ENCODE measurements around the gene TSPAN17.

TSPAN17 gene

DNA sequence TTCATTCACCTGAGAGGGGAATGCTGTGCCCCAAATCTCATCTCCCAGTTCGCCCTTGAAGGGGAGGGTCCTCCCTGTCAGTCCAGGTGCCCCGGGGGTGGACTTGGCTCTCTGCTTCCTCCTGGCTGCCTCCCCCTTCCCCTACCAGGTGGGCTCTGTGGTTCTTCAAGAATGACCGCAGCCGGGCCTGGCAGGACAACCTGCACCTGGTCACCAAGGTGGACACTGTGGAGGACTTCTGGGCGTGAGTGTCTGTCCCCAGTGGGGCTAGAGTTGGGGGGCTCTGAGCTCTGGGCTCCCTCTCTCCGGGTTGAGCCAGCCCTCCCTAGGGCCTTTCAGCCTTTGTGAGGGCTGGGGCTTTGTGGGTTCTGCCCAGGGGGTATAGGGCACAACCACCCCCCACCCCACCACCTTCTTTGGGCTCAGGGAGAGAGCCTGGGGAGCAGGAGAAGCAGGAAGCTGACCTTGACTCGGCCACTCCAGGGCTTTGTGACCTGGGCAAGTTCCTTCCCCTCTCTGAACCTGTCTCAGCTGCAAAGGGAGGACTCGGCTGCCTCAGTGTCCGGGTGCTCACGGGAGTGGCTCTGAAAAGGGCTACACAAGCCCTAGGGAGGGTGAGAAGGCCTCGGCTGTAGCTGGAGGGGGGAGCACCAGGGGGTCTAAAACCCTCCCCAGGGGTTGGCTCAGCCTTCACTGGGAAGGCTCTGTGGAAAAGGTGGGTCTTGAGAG lies 3.6 kb upstream of the TSPAN17 start:
- no peak for DNase-seq

DNA sequence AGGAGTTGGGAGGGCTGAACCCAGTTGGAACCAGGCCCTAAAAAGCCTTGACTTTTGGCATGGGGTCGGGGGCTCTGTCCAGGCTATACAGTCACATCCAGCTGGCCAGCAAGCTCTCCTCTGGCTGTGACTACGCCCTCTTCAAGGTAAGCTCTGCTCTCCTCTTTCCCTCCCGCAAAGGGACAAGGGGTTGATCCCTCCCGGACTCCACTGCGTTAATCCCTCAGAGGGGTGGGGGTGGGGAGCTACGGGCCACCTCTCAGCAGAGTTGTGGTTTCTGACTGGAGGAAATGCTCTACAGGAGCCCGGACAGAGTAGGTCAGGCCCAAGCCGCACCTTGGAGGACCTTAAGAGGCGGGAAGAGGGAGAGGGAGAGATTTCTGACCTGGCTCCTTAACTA lies 3.0 kb upstream of the TSPAN17 start:
- no peak for DNase-seq

DNA sequence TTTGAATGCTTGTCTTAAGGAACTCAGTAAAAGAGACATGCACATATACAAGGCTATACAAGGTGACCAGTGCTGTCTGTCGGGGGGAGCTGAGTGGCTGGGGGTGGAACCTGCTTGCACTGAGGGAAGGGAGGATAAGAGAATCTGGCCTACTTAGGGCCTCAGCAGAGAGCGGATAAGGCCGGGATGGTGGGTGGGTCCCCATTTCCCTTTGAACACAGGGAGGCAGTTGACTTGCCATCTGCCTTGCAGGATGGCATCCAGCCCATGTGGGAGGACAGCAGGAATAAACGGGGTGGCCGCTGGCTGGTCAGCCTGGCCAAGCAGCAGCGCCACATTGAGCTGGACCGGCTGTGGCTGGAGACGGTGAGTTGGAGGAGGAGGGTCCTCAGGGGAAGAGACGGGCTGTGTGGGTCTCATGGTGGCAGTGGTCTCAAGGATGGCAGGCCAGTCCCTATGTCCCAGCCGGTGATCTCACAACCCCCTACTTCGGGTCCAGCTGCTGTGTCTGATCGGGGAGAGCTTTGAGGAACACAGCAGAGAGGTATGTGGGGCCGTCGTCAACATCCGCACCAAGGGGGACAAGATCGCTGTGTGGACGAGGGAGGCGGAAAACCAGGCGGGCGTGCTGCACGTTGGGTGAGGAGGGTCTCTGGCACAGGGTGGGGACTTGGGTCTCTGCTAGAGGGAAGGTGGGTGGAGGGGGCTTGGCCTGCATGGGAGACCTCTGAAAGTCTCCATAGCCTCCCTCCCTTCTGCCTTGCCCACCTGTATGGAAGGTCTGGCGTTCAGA lies 2.2 kb upstream of the TSPAN17 start:
- no peak for DNase-seq

DNA sequence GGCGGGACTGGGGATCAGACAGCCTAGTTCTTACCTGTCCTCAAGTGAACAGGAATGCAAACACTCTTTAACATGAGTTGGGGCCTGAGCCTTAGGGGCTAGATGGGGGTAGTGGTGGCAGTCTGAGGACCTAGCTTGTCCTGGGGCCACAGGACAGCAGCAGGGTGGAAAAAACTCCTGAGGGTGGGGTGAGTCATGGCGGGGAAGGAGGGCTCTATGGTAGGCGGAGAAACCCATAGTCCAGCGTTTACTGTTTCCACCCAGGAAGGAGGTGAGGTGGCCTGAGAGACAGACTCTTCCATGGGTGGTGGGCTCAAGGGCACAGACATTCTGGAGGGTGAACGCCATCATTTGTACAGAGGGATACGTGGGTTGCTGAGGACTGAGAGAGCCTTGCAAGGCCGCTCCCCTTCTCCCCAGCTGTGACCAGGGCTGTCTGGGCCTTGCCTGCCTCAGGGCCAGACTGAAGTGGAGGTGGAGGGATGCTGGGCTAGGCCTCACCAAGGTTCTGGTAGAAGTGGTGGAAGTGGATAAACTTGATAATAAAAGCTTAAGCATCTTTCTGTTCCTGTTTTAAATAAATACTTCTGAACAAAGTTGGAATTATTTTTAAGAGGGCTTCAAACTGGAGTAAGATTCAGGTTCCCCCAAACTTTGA lies 1.1 kb upstream of the TSPAN17 start:
- no peak for DNase-seq

DNA sequence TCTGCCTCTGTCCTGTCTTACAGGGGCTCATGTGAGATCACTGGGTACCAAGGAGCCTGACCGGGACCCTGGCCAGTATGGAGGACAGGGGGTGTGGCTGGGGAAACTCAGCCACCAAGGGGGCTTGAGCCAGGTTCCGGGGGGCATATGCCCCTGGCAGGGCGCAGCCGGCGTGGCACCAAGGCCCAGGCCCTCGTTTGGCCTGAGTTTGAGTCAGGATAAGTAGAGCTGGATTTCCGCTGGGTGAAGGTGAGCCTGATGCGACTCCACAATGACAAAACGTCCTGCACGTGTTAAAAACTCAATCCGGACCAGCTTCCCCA lies 616 bp upstream of the TSPAN17 start:
- no peak for DNase-seq

DNA sequence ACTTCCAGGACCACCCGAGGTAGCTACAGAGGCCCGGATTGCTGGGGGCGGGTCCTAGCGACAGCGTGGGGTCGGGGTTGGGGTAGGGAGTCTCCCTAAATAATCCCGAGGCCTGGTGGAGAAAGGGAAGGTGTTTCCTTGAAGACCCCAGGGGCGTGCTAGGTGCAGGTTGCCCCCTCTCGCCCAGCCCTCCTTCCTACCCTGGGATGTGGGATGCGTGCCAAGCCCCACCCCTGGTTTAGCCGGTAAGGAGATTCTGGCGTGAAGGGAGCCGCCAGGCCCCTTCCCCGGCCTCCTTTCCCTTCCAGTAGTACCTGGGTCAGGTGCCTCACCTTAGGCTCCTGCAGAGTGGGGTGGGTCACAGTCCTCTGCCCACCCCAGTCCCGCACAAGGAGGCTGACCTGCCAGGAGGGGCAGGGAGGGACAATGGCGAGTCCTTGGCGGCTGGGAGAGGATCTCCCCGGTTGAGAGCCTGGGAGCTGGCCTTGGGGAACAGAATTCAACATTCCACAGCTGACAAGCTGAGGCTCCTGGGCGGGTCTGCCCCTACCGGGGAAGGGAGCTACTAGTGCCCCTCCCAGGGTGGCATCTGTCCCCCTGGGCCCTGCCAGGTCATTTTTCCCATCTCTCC lies 674 bp downstream of the TSPAN17 start:
- DNase-seq: no peak

DNA sequence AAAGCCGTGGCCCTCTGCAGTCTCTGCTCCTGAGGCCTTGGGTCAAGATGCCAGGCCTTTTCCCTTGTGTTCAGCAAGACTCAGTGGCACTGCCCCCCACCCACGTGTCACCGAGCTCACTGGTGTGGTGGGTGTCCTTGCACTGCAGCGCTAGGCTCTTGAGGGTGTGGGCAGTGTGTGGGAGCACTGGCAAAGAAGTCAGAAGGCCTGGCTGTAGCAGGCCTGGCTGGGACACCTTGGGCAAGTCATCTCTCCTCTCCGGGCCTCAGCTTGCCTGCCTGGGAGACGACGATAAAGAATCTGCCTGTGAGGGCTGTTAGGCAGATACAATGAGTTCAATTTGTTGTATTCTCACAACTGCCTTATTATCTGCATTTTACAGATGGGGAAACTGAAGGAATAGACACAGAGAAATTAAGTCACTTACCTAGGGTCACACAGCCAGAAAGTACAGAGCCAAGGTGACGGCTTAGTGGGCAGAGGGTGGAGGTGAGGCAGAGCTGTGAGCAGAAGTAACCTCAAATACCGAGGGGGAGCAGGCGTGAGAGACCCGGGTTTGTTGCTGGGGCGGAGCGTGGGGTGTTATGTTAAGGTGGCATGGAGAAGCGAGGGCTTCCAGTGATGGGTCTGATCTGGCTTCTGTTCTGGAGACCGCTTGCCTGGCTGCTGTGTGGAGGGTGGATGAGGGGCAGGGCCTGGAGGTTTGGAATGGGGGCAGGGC lies 1.4 kb downstream of the TSPAN17 start:
- DNase-seq: peak; percentile 46

DNA sequence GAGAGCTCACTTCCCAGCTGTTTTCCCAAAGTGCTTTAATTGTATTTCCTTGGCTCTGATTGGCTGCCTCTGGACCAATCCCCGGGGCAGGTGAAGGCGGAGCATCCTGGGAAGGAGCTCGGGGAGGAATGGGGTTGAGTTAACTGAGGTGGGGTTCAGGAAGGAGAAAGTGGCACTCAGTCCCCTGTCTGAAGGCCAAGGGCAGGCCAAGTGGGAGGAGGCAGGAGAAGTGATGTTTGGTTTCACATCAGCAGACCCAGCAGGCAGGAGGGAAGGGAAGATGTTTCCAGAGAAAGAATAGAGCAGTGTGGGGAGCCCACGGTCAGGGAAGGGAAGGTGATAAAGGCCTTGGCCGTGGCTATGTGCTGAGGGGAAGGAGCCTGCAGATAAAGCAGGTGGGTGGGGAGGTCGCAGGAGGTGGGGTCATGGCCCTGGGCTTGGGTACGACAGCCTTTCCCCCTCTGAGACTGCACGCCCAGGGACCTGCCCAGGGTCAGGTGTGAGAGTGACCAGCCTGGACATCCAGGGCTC lies 3.1 kb downstream of the TSPAN17 start:
- DNase-seq: no peak

DNA sequence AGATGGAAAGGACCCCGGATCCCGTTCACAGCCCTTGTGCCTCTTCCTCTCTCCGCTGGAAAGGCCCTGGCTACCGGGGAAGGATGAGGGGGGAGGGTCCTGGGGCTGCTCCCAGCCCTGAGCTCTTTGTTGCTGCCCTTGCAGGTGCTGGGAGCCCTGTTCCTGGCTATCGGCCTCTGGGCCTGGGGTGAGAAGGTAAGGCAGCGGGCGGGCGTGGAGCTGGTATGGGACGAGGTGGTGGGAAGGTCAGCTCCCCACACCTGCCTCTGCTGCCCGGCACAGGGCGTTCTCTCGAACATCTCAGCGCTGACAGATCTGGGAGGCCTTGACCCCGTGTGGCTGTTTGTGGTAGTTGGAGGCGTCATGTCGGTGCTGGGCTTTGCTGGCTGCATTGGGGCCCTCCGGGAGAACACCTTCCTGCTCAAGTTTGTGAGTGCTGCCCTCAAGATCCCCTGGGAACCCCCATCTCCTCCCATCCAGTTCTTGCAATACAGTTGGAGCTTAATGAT lies 4.2 kb downstream of the TSPAN17 start:
- no peak for DNase-seq

DNA sequence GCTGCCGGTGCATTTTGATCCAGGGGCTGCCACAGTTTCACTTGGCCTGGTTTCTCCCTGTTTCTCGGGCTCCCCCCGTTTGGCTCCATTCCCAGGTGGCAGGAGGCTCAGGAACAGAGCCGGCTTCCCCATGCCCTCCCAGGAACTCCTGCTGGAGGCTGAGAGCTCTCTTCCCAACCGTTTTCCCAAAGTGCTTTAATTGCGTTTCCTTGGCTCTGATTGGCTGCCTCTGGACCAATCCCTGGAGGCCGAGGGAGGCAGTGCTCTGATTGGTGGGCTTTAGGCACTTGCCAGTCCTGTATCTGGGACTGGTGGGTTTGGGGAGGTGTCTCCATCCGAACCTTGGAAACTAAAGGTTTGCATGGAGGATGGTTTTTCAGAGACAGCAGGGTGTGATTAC lies 4.9 kb downstream of the TSPAN17 start:
- DNase-seq: no peak

DNA sequence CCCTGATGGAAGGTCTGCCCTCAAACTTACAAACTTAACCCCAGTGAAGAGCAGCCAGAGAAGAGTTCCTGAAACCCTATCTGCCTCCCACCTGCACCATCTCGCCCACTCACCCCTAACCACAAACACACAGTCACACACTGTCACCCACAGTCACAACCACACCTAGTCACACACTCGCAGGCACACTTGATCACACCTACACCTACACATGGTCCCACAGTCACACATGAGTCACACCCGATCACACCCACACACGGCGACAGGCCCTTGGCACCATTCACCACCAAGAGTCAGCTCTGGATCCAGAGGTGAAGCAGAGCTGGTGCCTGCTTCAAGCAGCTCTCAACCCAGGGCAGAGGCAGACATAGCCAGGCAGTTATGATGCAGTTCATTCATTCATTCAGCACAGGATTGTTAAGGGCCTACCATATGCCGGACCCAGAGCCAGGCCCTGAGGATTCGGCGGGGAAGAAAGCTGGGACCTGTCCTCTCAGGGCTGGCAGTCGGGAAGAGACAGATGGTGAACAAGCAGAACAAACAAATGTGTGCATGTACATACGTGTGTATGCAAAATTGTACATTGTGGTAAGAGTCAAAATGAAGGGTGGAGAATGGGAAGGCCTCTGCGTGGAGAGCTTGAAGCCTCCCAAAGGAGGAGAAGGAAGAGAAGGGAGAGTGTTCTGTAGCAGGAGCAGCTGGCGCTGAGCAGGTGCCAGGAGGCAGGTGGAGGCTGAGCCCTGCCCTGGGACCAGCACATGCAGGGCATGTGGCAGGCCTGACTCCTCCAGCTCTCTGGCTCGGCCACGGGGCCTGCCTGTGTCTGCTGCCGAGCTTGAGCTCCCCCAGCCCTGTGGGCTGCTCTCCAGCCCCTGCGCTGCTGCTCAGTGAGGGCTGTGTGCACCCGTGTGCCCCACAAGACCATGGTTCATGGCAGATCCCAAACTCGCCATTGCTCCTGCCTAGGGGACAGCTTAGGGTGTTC lies 6.4 kb downstream of the TSPAN17 start:
- DNase-seq: peak; percentile 54

DNA sequence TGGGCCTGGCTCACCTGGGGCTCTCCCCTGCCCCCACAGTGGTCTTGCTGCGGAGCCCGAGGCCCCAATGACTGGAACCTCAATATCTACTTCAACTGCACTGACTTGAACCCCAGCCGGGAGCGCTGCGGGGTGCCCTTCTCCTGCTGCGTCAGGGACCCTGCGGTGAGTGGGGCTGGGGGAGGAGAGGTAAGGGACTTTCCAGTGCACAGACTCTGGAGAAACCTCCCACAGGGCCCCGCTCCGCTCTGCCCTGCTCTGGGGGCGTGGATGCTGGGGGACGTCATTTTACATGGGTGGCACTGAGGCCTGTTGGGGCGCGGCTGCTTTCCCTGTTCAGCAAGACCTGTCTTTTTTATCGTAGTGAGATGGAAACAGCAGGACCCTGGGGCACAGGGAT lies 7.6 kb downstream of the TSPAN17 start:
- DNase-seq: no peak

DNA sequence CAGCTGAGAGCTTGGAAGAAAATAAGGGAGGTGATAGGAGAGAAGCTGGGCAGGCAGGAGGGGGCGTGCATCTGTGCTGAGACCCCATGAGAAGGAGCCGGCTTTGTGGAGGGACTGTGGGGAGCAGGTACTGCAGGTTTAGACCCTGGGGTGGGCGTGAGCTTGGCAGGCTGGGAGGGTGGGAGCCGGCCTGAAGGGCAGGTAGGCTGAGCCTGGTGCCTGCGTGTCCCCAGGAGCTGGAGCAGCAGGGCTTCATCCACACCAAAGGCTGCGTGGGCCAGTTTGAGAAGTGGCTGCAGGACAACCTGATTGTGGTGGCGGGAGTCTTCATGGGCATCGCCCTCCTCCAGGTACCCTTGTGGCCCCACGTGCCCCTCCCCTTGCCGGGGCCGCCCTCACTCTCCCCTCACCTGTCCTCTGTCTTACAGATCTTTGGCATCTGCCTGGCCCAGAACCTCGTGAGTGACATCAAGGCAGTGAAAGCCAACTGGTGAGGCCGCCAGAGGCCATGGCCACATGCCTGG lies 9.2 kb downstream of the TSPAN17 start:
- no peak for DNase-seq

DNA sequence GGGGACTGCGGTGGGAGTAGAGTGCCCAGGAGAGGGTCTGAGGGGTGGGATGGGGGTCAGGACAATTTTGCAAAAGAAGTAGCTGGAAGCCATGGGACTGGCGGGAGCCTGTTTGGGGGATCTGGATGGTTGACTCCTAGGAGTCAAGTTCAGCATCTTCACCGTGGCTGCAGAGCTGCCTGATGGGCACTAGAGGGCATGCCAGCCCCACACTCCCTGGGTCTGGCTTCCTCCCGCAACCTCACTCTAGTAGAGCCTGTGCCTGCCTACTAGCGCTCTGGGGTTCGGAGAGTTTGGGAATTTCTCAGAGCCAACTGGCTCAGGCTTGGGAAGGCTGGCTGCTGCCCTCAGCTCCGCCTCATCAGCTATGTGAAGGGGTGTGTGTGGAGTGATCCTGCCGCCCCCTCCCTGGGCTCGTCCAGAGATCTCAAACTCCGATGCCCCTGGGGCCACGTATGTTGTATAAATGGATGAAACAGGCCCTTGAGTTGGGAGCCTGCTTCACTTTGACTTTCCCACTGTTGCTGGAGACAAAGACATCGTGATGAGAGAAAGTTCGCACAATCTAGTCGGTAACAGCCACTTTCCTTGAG lies 10.8 kb downstream of the TSPAN17 start:
- peak; percentile 63 for DNase-seq

DNA sequence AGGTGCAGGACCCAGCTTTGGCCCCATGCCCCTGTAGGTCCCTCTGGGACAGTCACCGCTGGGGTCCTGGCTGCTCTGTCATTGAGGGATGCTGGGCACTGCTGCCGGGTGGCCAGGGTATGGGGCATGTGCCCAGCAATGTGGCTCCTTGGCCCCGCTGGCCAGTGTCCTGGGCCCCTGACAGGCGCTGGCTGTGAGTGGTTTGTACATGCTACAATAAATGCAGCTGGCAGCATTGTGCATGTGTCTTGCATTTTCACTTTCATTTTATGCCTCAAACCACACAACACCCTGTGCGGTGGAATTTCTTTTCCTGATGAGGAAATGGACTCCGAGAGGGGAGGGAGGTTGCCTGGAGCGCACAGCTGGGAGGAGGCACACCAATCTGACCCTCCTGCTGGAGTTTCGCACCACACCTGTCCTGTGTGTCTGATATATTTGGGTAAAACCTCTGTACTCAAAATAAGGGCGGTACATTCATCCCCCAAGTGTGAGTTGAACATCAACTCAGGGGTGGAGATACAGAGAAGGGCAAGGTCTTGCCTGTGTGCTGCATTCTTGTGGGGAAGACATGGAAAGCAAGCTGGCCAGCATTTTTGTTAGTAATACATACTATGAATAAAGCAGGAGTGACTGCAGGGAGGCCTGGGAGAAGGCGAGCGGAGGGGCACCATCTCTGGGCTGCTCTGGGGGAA lies 11.7 kb downstream of the TSPAN17 start:
- no peak for DNase-seq

DNA sequence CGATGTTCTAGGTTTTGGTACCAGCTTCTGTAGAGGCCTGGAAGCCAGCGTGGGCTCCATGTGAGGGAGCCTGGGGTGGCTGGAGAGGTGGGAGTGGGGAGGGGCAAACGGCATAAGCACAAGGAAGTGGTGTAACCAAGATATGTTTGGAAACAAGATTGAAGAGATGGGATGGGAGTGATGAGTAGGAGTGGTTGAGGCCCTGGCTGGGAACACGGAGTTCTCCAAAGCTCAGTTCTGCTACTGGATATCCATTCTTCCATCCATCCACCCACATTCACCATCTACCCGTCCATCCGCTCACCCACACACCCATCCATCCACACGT lies 12.2 kb downstream of the TSPAN17 start:
- no peak for DNase-seq

DNA sequence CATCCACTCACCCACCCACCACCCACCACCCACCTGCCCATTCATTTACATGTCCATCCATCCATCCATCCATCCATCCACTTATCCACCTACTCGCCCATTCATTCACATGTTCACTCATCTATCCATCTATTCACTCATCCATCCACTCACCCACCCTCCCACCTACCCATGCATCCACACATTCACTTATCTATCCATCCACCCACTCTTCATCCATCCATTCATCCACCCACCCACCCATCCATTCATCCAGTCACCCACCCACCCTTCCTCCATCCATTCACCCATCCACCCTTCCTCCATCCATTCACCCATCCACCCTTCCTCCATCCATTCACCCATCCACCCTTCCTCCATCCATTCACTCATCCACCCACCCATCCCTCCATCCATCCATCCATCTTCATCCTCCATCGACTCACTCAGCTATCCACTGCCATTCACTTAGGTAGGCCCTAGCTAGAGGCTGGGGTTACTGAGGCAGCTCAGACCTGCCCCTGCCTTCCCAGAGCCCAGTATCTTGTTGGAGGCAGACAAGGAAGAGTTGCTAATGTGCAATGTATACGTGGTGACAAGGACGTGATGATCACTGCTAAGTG lies 12.7 kb downstream of the TSPAN17 start:
- no peak for DNase-seq

DNA sequence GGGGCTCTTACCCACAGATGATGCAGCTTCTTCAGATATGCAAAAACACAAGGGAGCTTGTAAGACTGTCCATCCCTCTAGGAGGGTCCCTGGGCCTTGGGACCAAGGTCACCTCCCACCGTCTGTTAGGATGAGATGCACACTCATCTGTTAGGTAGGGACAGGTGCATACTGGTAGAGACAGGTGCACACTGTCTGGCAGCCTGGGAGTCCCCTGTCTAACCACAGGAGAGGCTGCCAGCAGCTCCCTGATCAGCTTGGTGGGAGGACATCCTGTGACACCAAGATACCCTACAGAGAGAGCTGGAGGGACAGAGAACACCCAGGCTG lies 13.2 kb downstream of the TSPAN17 start:
- DNase-seq: no peak

DNA sequence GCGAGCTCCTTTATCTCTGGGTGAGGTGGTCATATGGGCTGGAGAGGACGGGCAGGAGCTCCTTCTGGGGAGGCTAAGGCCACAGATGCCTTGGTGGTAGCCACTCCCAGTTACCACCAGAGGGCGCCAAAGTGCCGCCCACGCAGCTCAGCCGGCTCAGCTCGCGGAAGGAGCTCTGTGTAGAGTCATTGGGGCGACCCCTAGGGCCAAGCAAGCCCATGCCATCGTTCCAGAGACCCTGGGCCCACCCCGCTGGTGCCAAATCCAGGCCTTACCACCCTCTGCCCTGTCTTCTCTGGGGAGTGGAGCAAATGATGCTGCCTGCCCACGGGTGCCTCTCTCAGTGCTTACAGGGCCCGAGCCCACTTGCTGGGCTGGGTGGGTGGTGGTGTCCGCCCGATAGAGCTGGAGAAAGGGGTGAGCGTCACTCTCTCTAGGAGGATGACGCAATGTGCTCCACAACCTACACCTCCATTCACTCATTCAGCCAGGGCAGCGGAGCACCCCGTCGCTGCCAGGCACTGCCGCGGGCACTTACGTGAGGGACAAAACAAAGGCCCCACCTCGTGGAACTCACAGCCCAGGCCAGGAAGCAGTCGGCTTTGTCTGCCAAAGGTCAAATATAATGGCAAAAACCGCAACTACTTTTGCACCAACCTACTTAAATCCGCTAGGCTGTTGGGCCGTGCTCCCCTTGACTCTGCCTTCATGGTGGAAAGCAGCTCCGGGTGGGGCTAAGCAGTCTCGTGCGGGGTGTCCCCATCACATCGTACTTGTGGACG lies 13.8 kb downstream of the TSPAN17 start:
- DNase-seq: peak; percentile 75
